ENCODE data around the gene RNU1-3.
"Not testable (repeated sequence)": the region's sequence is repeated elsewhere in the genome, so short reads cannot be mapped to it uniquely, and the experiment has no call there.

Gene RNU1-3

DNA sequence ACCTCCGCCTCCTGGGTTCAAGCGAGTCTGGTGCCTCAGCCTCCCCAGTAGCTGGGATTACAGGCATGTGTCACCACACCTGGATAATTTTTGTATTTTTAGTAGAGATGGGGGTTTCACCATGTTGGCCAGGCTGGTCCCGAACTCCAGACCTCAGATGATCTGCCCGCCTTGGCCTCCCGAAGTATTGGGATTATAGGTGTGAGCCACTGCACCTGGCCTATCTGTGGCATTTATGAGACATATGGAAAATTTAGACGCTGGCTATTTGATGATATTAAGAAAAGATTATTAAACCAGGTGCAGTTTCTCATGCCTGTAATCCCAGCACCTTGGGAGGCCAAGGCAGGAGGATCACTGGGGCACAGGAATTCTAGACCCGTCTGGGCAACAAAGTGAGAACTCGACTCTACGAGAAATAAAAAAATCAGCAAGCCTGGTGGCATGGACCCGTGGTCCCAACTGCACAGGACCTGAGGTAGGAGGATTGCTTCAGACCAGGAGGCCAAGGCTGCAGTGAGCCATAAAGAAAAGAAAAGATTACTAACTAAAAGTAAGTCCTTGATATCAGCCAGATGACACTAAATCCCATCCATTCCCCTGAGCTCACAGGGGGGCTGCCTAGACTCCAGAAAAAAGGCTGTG is 30.1 kb downstream of the RNU1-3 start:
- not testable (repeated sequence) for DNase-seq (ENCODE audit: low spot score)

DNA sequence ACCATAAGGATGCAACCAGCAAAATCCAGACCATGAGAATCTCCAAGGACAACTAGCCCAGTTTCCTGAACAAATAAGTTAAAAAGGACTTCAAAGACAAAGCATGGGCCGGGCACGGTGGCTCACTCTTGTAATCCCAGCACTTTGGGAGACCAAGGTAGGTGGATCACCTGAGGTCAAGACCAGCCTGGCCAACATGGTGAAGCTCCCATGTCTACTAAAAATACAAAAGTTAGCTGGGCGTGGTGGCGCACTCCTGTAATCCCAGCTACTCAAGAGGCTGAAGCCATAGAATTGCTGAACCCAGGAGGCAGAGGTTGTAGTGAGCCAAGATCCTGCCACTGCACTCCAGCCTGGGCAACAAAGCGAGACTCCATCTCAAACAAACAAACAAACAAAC is 30.8 kb downstream of the RNU1-3 start:
- not testable (repeated sequence) for DNase-seq (ENCODE audit: low spot score)

DNA sequence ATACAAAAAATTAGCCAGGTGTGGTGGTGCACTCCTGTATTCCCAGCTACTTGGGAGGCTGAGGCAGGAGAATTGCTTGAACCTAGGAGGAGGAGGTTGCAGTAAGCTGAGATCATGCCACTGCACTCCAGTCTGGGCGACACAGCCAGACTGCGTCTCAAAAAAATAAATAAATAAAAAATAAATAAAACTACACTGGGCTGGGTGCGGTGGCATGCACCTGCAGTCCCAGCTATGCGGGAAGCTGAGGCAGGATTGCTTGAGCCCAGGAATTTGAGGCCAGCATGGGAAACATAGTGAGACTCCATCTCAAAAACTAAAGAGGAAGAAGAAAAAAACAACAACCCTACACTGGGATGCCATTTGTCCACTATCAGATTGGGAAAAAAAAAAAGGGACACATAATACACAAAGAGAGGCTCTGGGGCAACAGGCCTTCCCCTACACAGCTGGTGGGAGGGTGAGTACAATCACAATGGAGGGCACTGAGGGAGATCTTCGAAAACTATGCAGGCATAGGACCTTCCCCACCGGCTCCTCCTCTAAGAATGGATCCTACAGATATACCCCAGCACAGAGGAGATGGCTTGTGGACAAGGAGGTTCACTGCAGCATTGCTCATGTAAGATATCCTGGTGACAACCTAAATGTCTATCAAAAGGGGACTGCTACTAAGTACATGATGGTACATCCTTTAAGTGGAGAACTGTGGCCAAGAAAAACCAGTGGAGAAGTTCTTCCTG is 33.0 kb downstream of the RNU1-3 start:
- DNase-seq (ENCODE audit: low spot score): not testable (repeated sequence)

DNA sequence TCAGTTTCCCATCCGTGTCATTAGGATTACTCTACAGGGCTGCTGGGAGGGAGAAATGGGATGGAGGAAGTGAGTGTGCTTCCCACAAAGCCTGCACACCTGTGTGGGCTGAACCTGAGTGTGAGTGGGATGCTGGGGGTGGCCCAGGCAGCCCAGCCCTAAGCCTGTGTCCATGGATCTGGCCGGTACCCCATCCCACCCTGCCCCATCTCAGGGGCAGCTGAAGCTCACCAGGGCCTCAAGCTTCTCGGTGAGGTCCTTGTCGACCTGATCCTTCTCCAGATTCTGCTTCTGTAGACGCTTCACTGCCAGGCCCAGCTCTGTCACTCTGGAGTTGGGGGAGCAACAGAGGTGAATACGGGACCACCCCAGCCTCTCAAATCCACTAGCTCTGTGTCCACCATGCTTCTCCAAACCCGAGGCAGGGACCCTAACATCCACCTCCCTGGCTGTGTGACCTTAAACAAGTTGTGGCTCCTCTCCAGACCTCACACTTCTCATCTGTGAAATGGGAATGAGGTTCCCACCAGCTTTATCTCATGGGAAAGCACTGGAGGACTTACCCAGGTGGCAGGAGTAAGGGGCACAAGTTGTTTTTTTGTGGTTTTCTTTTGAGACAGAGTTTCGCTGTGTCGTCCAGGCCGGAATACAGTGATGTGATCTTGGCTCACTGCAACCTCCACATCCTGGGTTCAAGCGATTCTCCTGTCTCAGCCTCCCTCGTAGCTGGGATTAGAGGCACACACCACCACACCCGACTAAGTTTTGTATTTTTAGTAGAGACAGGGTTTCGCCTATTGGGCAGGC is 34.5 kb downstream of the RNU1-3 start:
- not testable (repeated sequence) for DNase-seq (ENCODE audit: low spot score)

DNA sequence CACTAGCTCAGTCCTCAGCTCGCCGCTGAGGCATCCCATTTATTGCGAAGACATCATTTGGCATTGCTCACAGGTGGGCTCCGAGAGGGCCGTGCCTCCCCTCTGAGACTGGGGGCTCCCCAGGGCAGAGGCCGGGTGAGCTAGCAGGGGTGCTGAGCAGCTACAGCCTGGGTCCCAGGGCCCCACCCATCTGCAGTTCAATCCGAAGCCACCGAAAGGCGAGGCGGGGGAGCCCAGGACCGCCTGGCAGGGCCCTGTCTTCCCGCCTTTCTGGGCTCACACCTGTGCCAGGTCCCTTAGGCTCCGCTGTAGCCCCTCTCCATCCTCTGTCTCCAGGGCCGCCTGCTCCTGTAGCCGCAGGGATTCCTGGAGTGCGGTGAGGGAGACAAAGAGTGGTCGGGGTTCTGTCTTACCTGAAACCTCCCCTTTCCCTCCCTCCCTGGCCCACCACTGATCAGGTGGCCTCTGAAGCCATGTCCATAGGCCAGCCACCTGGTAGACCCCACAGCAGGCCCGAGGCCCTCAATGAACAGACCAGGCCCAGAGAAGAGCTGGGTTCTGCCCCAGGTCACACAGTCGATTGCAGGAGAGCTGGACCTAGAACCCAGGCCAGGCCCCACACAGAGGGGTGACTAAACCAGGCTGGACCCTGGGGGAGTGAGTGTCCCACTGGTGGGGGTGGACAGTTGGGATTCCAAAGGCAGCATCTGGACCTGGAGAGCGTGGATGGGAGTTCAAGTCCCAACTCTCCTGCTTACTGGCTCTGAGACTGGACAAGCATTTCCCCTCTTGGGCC is 35.3 kb downstream of the RNU1-3 start:
- DNase-seq (ENCODE audit: low spot score): no peak

DNA sequence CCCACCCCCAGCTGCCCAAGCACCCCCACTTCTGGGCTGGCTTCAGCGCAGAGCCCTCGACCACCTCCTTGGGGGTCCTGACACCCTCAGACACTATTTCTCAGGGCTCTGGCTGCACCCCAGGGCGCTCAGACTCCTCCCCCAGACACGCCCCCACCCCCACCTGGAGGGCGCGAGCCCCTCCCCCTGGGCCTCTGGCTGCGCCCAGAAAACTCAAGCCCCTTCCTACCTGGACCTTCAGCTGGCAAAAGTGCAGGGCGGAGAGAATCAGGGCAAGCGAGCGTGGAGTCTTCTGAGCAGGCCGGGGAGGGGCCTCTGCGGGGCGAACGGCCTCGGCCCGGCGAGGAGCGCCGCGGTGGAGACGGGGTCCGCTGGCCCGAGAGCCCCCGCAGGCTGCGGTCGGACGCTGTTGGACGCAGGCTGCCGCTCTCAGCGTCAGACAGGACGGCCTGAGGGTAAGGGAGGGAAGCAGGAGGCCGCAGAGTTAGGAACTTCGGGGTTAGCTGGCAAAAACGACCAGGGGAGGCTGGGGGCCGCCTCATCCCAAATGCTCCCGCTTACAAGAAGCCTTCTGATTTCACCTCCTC is 36.0 kb downstream of the RNU1-3 start:
- DNase-seq (ENCODE audit: low spot score): peak; percentile 20

DNA sequence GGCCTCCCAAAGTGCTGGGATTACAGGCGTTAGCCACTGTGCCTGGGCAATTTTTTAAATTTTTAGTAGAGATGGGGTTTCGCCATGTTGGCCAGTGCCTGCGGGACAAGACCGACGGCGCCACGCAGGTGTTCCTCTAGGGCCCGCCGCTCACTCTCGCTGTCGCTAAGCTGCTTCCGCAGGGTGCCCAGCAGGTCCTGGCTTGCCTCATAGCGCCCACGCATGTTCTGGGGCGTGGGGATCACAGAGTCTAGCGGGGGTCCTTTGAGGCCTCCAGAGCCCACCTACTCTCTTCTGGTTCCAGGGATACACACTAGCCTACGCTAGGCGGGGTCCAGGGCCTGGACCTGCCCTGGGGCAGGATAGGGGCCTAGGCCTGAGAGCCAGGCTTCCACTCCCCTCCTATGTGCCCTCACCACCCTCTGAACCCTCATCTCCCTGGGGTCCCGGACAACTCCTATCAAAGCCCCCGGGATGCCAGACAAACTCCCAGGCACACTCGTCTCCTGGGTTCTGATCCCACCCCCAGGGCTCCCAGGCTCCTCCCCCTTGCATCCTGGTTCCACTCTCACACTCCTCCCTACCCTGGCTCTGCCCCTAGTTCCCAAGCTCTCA is 36.7 kb downstream of the RNU1-3 start:
- DNase-seq (ENCODE audit: low spot score): peak; percentile 15

DNA sequence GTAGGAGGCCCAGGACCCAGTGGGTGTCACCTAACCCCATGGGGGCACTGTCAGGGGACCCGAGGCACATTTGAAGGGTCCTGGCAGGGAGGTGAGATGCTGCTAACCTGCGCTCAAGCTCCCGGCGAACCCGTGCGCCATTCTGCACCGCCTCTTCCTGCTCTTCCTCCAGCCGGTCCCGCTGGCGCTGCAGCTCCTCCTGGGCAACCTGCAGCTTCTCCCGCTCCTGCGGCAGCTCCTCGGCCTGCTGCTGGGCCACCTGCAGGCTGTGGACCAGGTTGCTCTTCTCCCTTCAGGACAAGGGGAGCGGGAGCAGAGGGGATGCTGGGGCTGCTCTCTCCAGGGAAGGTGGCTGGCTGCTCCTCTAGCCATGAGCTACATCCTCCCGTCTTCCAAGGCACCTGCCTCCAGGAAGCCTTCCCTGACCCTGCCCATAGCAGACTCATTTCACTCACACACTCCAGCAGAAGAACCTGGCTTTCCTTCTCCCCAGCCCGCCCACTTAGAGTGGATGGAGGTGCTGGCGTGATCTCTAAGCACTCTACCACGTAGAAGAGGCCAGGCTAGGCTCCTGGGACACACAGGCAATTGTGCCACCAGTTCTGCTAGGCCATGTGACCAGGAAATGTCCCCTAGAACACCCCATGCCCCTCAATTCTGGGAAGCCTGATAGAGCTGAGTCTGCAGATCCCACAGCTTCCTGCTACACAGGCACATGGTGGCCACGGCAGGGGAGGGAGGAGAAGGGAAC is 38.2 kb downstream of the RNU1-3 start:
- DNase-seq (ENCODE audit: low spot score): no peak

DNA sequence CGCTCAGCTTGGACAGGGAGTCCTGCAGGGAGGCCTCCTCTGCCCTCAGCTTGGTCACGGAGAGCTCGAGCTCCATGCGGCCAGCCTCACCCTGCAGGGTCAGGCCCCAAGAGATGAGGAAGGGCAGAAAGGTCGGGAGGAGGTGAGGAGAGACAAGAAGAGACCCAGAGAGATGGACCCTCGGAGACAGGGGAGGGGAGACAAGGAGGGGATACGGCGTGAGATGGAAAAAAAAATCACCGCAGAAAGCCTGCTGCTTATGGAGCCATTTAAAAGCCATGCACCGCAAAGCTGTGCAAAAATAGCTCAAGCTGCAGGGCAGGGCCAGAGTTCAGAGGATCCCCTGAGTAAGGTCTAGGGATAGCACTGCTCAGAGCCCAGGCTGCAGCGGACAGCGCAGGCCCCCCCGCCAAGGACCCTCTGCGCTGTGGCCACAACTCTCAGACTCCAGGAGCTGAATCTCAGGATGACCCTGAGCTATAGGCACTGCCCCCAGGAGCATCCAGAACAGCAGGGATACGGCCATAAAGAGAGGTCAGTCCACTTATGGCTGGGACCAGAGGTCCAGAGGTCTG is 40.3 kb downstream of the RNU1-3 start:
- not testable (repeated sequence) for DNase-seq (ENCODE audit: low spot score)

DNA sequence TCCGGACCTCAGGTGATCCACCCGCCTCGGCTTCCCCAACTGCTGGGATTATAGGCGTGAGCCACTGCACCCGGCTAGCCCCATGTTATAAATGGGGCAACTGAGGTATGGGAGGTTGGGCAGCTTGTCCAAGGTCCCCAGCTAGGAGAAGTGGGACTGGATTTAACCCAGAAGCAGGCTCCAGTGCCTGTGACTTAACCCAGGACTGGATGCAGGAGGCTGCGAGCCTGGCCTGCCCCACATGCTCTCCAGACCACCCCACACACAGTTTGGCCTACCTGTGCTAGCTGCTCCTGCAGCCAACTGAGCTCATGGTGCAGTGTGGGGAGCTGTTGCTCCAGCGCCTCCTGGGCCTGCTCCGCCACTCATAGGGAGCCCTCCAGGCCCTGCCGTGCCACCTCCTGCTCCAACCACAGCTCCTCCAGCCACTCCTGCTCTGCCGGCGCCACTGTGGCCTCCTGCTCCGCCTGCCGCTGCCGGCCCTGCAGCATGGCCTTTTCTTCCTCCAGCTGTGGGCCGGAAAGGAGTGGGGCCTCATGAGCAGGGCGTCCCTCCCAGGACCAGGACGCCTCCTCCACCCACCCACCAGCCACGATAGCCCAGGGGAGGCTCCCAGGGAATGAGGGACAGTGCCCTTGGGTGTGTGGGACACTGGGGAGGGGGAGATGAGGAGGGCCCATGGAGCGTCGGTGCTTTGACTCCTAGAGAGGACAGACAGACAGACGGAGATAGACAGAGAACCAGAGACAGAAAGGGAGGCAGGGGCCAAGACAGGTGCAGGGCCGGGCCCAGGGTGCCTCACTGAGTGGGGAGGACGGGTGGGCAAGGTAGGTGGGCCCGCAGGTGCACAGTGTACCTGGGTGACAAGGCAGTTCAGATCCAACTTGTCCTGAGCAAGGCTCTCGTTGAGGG is 41.0 kb downstream of the RNU1-3 start:
- peak; percentile 34 for DNase-seq (ENCODE audit: low spot score)

DNA sequence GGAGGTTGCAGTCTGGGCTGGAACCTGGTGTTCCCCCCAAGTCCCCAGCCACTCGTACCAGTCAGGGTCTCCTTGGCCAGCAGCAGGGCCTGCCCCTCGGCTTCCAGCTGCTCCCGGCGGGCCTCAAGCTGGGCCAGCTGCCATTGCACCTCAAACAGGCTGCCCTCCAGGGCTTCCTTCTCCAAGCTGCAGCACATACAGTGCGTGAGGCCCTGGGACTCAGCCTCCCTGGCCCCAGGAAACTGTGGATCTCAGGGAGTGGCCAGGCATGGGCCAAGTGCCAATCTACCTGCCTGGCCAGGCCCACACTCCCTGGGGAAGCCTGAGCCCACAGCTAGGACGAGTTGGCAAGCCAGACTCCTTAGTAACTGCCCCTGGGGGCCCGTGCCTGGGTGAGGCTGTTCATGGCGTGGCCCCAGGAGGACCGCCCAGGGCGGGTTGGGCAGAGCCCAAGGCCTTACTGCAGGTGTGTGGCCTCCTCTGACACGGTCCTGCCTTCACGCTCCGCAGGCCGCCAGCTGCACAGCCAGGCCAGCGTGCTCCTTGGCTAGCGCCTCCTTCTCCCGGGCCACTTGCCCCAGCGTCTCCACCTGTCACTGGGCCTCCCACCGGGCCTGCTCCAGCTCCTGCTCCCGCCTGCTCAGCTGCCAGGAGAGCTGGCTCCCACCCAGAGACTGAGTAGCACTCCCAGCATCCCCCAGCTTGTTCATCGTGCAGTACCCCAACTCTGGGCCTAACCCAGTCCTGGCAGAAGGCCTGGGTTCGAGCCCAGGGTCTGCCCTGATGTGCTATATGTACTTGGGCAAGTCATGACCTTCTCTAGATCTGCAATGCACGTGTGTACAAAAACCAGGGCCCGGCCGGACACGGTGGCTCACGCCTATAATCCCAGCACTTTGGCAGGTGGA is 42.7 kb downstream of the RNU1-3 start:
- peak; percentile 59 for DNase-seq (ENCODE audit: low spot score)

DNA sequence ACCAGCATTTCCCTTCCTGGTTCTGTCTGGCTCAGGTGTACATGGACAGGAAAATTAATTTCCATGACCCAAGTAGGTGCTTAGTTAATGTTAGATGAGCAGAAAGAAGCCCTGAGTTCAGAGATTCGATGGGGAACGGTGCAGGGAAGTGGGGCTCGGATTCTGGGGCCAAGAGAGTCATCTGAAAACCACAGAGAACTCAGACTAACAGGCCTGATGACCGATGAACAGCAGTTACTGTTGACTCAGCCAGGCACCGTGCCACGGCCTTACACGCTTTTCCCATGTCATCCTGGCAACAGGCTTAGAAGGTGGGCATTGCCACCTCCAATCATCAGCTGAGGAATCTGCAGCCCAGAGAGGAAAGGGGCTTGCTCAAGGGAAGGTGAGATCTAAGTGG is 43.4 kb downstream of the RNU1-3 start:
- peak; percentile 92 for DNase-seq (ENCODE audit: low spot score)

DNA sequence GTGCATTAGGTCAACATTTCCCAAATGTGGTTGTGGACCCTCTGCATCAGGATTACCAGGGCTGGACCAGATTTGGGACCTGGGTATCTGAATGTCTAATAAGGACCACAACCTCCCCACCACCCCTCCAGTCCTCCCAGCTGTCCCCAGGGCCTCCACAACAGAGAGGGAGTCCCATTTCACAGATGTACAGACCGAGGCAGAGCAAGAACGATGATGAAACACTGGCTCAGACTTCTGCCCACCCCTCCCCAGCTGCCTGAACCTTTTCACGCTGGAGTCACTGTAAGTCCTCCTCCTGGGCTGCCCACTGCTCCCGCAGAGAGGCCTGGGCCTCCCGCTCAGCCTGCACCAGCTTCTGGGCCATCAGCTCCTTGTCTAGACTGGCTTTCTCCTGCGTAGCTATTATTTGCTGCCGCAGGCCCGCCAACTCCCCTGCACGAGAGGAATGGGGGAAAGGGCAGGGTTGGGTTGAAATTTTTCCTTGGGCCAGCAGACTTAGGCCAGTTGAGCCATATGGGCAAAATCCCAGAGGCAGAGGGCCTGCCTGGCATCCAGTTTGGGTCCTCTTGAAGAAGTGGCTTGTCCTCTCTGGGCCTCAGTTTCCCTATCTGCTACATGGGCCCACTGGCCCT is 45.0 kb downstream of the RNU1-3 start:
- DNase-seq (ENCODE audit: low spot score): not testable (repeated sequence)

DNA sequence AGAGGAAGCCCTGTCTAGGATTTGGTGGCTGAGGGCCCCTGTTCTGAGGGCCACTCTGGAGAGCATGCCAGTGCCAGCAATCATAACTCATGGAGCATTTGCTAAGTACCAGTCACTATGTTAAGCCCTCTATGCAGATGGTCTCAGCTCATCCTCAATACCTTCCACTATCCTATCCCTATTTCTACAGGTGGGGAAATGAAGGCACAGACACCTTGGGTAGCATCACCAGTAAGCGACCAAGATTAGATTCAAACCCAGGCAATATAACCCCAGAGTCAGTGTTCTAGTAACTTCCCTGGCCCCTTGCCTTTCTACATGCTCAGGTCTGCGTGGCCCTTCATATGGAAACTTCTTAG is 45.5 kb downstream of the RNU1-3 start:
- peak; percentile 19 for DNase-seq (ENCODE audit: low spot score)

DNA sequence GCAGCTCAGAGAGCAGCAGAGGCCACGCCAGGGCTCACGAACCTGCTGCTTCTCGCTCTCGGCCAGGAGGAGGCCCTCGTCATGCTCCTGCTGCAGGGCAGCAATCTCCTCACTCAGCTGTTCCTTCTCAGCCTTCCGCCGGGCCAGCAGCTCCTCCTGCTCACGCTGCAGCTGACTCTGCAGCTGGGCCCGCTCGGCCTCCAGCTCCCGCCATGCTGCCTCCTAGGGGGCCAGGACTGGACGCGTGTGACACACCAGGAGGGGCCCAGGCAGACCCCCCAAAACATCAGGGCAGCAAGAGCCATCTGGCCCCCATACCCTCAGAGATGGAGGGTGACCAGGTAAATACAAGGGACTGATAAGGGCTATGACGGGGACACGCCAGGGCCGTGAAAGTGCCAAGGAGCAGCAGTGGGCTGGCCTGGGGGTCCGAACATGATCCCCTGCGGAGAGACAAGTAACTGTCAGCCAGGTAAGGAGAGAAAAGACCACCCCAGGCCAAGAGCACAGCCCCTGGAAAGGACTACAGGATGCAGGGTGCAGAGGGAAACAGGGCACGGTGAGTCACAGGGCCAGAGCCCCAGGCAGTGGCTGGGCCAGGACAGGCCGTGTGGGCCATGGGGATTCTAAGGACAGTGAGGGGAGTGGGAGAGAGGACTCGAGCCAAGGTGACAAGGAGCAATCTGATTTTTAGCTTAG is 46.8 kb downstream of the RNU1-3 start:
- not testable (repeated sequence) for DNase-seq (ENCODE audit: low spot score)

DNA sequence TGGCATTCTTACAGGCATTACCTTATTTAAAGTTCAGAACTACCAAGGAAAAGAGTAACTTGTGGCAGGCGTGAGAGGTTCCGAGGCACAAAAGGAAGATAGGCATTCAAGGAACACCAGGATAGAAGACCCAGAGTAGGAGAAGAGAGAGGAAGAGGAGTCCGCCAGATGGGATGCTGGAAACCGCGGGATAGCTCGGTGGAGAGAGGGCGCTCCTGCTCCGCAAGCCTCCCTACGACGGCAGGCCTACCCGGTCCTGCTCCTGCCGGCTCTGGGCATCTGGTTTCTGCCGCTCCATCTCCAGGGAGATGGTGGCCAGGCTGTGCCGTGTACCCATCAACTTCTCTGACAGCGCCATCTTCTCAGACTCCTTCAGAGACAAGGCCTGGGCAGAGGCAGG is 48.0 kb downstream of the RNU1-3 start:
- DNase-seq (ENCODE audit: low spot score): no peak
